ENCODE results near the gene ETV1.

ETV1 gene

DNA sequence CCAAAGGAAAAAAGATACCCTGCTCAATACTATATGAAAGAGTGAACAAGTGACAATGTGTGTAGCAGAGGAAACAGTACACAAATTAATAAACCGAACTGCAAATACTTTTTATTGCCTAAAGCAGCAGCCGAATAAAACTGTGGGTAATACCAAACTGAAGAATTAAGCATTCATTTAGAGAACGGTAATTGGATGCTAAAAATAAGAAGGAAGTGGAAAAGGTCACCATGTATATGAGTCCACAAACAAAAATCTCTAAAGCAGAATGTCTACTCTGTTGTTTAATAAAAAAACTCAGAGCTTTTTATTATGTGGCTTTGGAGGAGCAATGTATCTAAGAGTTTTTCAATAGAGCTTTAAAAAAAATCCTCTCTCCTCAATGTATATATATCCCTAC, 87.9 kb downstream of the ETV1 start:
- CTCF ChIA-PET, result no interaction called here
- TF ChIP-seq, protein P1, sequence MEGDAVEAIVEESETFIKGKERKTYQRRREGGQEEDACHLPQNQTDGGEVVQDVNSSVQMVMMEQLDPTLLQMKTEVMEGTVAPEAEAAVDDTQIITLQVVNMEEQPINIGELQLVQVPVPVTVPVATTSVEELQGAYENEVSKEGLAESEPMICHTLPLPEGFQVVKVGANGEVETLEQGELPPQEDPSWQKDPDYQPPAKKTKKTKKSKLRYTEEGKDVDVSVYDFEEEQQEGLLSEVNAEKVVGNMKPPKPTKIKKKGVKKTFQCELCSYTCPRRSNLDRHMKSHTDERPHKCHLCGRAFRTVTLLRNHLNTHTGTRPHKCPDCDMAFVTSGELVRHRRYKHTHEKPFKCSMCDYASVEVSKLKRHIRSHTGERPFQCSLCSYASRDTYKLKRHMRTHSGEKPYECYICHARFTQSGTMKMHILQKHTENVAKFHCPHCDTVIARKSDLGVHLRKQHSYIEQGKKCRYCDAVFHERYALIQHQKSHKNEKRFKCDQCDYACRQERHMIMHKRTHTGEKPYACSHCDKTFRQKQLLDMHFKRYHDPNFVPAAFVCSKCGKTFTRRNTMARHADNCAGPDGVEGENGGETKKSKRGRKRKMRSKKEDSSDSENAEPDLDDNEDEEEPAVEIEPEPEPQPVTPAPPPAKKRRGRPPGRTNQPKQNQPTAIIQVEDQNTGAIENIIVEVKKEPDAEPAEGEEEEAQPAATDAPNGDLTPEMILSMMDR (IDR thresholded peaks at IDR 0.05; ENCODE audit: control extremely low read depth, extremely low read depth, low read depth, missing control alignments), result no peak
- POLR2A ChIA-PET, result no interaction called here
- DNase-seq (ENCODE audit: extremely low spot score), result no peak

DNA sequence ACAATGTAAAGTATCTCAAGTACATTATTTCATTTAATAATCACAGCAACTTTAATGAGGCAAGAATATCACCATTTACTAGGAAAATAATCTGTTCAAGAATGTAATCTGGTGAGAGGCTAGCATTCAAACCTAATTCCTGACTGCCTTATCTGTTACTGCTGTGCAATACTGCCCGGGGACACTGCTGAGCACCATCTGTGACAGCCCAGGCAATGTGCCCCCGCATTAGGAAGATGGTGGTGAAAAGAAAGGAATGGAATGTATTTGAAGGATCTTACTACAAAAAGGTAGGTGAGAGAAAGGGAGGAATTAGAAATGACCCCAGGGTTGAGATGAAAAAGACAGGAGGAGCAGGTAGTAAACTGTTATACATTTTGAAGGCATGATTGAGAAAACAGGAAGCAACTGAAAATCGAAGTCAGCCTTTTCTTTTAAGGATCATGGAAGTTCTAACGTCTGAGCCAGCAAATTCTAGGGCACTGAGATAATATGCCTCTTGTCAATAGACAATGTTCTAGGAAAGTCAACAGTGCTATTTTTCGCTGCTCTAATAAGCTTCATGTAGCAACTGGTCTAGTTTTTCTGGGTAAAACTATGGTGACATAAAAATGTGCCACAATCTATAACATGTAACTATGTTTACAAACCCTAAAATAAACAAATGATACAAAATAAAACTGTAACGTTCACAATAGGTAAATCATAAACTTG, 90.4 kb downstream of the ETV1 start:
- TF ChIP-seq, protein P1 (IDR thresholded peaks at IDR 0.05; ENCODE audit: control extremely low read depth, extremely low read depth, low read depth, missing control alignments), result no peak
- no peak for DNase-seq (ENCODE audit: extremely low spot score)
- CTCF ChIA-PET, result interaction anchor here (1.2 kb wide), 1 partner anchor 12 kb away, joined by 4 read pairs; no protein-coding TSS in a partner anchor
- POLR2A ChIA-PET, result no interaction called here

DNA sequence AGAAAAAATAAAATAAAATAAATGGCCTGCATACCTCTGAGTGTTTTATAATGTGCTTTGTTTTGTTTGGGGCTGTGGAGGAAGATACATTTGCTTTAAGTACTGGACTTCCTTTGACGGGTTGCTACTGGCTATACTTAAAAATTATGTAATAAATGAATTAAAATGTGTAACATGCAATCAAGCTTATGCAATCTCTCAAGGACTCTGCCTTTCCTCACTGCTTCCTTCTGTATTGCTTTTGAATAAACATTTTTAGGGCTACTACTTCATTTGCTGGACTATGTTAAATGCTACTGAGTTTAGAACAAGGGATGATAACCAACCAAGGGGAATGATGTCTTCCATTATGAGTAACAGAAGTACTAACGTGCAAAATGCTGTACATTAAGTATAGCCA, 91.6 kb downstream of the ETV1 start:
- TF ChIP-seq, protein P1 (IDR thresholded peaks at IDR 0.05; ENCODE audit: control extremely low read depth, extremely low read depth, low read depth, missing control alignments), result no peak
- DNase-seq (ENCODE audit: extremely low spot score), result no peak
- ChIA-PET CTCF (no interaction called here), POLR2A (no interaction called here)

- TF ChIP-seq, protein P1 (IDR thresholded peaks at IDR 0.05; ENCODE audit: control extremely low read depth, extremely low read depth, low read depth, missing control alignments), result no peak
- ChIA-PET CTCF (no interaction called here), POLR2A (no interaction called here)
- no peak for DNase-seq (ENCODE audit: extremely low spot score)
Observed at GRCh38 chr7:13894954-13895353, 94.5 kb downstream of the ETV1 start.

- DNase-seq (ENCODE audit: extremely low spot score), result no peak
- ChIA-PET POLR2A (no interaction called here), CTCF (no interaction called here)
- TF ChIP-seq, protein P1 (IDR thresholded peaks at IDR 0.05; ENCODE audit: control extremely low read depth, extremely low read depth, low read depth, missing control alignments), result no peak
Observed at GRCh38 chr7:13894377-13894776, 95.1 kb downstream of the ETV1 start.

GRCh38 chr7:13890793-13891192, 98.7 kb downstream of the ETV1 start:
- ChIA-PET POLR2A (no interaction called here), CTCF (interaction anchor here (1.3 kb wide), 1 partner anchor 15 kb away, joined by 3 read pairs; no protein-coding TSS in a partner anchor)
- no peak for DNase-seq (ENCODE audit: extremely low spot score)
- TF ChIP-seq, protein P1 (IDR thresholded peaks at IDR 0.05; ENCODE audit: control extremely low read depth, extremely low read depth, low read depth, missing control alignments), result no peak
